AG08395 (cell line): ENCODE measurements around the gene CCNG1.
A peak's percentile ranks its signal among the peaks of the same experiment; 100 is the strongest.
"Not testable (repeated sequence)": the region's sequence is repeated elsewhere in the genome, so short reads cannot be mapped to it uniquely, and the experiment has no call there.

ENCODE experiments used
- DNase-seq: peaks from one replicate; pipeline ENCODE4 v3.0.0; 2012; ENCODE audit warnings: mixed read lengths, low spot score

Gene CCNG1

DNA sequence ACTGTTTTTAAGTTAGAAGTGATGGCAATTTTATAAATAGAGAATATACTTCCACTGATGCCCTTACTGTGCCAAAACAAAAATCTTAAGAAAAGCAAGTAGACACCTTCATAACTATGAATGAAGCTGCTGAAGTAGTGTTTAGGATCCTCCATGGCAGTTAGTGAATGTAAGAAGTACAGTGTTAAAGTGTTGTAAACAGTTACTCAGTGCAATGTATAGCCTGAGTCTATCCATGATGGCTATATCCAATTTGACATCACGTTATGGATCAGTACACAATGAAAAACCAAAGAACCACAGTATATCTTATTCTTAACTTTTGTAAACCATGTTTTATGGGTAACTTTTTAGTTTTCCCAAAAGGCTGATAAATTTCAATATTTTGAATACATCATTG lies 7.1 kb downstream of the CCNG1 start:
- DNase-seq, result no peak

DNA sequence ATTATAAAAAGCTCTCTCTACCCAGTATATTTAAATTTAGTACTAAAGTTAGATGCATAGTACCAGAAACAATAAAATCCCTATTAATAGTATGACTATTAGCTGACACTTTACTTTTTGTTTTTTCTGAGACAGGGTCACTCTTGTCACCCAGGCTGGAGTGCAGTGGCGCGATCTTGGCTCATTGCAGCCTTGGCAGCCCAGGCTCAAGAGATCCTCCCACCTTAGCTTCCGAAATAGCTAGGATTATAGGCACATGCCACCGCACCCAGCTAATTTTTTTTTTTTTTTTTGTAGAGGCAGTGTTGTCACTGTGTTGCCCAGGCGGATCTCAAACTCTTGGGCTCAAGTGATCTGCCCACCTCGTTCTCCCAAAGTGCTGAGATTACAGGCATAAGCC lies 8.0 kb downstream of the CCNG1 start:
- DNase-seq, result no peak

DNA sequence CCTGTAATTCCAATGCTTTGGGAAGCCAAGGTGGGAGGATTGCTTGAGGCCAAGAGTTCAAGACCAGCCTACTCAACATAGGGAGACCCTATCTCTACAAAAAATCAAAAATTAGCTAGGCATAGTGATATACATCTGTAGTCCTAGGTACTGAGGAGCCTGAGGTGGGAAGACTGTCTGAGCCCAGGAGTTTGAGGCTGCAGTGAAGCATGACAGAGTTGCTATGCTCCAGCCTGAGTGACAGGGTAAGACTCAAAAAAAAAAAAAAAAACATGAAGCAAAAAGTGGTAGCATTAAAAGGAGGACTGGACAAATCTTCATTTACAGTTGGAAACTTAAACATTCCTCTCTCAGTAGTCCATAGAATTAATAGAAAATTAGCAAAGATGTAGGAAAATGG lies 9.8 kb downstream of the CCNG1 start:
- DNase-seq, result no peak

DNA sequence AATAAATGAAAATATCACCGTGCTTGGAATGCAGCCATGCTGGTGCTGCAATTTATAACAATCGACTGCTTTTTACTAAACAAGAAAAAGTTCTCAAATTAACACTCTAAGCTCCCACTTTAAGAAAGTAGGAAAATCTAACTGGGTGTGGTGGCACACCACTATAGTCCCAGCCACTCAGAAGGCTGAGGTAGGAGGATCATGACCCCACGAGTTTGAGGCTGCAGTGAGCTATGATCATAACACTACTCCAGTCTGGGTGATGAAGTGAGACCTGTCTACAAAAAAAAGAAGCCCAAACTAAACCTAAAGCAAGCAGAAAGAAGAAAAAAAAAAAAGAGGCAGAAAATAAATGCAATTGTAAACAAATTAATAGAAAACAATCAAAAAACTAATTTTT lies 10.5 kb downstream of the CCNG1 start:
- no peak for DNase-seq

GRCh38 chr5:163448491-163448890 lies 11.1 kb downstream of the CCNG1 start:
- DNase-seq, result no peak

DNA sequence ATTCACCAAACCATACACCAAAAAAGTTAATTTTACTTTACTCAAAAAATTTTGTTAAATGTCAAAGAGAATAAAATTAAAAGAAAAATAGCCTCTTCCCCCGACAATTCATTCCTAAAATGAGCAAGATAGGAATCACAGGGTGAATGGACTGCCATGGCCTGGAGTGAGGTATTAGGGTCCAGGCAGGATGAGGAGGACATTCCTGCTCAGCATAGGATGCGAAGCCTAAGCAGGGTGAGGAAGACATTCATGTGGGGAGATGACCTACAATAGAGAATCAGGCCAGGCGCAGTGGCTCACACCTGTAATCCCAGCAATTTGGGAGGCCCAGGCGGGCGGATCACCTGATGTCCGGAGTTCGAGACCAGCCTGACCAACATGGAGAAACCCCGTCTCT lies 14.1 kb downstream of the CCNG1 start:
- no peak for DNase-seq

- no peak for DNase-seq
Observed at GRCh38 chr5:163453705-163454104, 16.3 kb downstream of the CCNG1 start.

GRCh38 chr5:163455406-163455805 lies 18.0 kb downstream of the CCNG1 start:
- not testable (repeated sequence) for DNase-seq

- DNase-seq, result no peak
Observed at GRCh38 chr5:163456029-163456589, 18.7 kb downstream of the CCNG1 start.

DNA sequence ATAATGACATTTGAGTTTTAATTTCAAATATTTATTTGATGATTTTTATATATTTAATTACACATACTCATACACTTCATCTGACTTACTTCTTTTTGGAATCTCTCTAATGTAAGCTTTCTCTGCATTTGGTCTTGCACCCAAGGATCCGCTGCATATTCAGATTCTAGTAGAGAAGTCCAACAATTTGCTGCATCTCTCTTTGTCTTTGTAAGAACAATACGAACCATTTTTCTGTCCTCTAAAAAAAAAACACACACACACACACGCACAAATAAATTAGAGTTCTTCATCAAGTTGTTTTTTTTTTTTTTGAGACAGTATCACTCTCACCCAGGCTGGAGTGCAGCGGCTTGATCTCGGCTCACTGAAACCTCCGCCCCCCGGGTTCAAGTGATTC lies 19.4 kb downstream of the CCNG1 start:
- no peak for DNase-seq

GRCh38 chr5:163458778-163459385 lies 21.5 kb downstream of the CCNG1 start:
- no peak for DNase-seq

DNA sequence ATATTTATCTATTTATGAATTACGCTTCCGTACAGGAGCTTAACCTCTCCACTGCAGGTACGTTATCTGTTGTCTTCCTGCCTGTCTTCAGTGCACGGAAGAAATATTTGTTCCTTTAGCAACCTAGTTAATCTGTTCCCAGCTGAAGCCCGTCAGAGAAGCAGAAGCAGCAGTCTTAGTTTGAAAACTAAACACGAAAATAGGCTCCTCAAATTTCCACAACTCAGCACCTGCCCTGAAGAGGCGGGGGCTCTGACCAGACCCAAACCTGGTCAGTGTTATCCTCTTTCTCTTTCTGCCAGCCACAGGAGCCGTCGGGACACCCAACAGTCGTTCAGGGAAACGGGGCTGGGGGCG lies 22.0 kb downstream of the CCNG1 start:
- DNase-seq, result no peak

DNA sequence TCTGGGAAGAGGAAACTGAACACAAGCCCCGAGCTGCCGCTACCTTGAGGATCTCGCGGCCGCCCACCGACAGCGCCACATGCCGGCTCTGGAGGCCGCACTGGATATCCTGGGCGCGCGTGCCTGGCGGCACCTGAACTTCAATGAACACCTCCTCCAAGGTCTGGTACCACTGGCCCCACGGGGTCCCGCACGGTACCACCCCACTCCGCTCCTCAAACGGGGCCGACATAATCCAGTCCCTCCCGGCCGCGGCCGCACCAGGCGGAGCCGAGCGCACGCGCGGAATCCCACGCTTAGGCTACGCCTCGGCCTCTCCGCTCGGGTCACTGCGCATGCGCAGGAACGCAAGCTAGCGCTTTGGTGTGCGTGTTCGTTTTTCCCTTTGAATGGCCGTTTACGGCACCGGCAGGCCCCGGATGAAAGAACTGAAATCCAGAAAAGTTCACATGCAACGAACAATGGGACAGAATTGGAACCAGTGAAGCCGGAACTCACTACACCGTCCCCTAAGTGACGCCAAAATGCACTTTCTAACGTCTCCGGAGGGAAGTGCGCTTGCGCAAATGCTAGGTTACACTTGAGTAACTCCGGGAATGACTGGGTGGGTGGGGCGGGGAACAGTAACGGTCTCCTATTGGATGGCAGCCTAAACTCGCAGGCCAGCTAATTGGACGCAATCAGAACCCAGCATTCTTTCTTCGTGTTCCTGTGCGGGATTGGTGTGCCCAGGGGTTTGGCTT lies 22.6 kb downstream of the CCNG1 start, which contains the start of gene NUDCD2:
Gene NUDCD2 (minus strand): TSS at position 284 of the 743 bp plus-strand sequence. CDS start 52 bp downstream, at position 232.
- peak; percentile 97 for DNase-seq

DNA sequence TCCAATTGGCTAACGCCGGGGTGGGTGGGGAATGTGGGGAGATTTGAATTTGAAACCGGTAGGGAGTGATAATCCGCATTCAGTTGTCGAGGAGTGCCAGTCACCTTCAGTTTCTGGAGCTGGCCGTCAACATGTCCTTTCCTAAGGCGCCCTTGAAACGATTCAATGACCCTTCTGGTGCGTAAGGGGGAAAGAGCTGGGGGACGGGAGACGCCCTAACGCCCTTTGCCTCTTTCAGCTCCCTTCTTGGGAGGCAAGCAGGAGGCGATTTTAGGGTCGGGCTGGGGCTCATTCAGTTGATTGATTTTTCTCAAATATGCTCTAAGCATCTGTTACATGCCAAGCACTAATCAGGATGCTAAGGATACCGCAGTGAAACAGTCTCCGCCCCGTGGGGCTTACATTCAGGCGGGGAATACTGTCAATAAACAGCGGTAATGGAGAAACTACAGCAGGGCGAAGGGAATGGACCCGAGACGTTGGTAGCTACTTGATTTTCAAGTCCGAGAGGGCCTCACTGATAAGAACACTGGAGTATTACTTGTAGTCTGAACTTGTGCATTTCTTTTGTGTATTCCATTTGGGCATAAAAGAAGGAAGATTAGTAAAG lies 23.3 kb downstream of the CCNG1 start, which contains the start of gene HMMR:
Gene HMMR (plus strand): TSS at position 71 of the 610 bp plus-strand sequence. CDS start 61 bp downstream, at position 132.
- no peak for DNase-seq

- DNase-seq, result no peak
Observed at GRCh38 chr5:163463063-163463435, 25.7 kb downstream of the CCNG1 start.

- DNase-seq, result no peak
Observed at GRCh38 chr5:163467682-163468081, 30.3 kb downstream of the CCNG1 start.

- no peak for DNase-seq
Observed at GRCh38 chr5:163473635-163474243, 36.3 kb downstream of the CCNG1 start.

- DNase-seq, result no peak
Observed at GRCh38 chr5:163475411-163475810, 38.0 kb downstream of the CCNG1 start.

DNA sequence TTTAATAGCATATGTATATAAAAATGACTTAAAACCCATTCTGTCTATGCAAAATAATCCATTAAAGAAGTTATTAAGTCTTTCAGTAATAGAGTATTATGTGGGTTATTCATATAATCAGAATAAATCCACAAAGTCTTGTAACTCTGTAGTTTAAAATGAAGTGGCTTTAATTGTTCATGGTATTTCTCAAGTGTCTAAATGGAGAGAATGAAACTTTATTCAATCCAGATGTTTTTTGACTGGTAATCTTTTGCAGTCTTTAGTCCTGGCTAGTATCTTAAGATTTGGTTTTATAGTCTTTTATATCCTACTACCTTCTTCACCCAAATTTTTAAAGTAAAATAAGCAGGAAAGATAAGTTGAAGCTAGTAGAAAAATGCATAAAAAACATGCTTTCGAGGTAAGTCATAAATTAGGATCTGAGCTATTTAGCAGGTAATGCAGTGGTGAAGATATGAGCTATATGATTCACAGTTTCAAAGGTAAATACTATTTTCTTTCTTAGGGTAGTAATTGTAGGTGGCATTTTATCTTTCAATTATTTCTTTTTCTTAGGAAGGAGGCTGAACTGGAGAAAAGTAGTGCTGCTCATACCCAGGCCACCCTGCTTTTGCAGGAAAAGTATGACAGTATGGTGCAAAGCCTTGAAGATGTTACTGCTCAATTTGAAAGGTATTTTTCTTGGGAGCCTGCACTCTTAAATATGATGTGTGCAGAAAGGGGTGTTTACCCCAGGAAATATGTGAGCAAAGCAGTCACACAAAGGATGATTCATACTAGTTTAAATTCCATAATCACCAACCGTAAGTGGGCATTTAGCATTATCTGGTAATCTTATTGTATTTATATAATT lies 41.0 kb downstream of the CCNG1 start:
- peak; percentile 26 for DNase-seq

- no peak for DNase-seq
Observed at GRCh38 chr5:163478982-163479271, 41.5 kb downstream of the CCNG1 start.

DNA sequence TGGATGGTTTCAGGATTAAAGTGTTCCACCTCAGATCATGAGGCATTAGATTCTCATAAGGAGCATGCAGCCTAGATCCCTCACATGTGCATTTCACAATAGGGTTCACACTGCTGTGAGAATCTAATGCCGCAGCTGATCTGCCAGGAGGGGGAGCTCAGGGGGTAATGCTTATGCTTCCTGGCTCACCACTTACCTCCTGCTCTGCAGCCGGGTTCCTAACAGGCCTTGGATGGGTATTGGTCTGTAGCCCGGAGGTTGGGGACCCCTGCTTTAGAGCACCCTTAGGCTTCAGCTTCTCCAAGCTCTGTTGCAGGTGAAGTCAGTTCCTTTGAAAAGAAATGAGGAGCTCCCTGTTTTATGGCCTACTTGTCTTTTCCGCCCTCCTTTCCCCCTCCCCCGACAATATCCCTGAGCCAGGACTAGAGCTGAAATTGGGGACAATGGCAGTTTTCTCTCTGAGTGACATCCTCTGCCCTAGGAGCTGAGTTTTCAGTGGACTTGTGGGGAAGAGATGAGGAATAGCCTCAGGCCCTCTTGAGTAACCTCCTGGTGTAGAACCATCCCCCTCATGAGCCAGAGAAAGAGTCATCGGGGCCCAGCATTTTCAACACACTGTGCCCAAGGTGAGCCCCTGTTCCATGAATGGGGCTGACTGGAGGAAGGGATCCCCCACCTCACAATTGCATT lies 51.8 kb downstream of the CCNG1 start:
- DNase-seq, result no peak
